GM18861 (cell line): Measurements from ENCODE around the gene PXDC1.
"Not testable (repeated sequence)": the region's sequence is repeated elsewhere in the genome, so short reads cannot be mapped to it uniquely, and the experiment has no call there.

Experiments
- ATAC-seq: cut with Tn5 transposase; IDR thresholded peaks from one replicate; pipeline ENCODE4 v1.9.1; 2021; ENCODE audit not compliant: unreplicated experiment

Gene PXDC1

DNA sequence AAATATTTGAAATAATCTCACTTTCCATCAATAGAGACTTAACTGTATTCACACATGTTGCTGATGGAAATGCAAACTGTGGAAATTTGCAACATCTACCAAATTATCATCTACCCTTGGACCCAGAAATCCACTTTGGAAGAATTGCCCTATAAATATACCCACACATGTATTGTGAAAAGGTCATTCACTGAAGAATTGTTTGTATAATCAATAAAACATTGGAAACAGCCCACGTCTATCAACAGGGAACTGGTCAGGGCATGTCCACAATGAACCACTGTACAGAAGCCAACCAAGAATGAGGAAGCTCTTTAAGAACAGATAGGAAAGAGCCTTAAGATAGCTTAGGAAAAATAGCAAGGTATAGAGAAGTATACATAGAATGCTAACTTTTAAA lies 36.2 kb downstream of the PXDC1 start:
- ATAC-seq, result no peak

DNA sequence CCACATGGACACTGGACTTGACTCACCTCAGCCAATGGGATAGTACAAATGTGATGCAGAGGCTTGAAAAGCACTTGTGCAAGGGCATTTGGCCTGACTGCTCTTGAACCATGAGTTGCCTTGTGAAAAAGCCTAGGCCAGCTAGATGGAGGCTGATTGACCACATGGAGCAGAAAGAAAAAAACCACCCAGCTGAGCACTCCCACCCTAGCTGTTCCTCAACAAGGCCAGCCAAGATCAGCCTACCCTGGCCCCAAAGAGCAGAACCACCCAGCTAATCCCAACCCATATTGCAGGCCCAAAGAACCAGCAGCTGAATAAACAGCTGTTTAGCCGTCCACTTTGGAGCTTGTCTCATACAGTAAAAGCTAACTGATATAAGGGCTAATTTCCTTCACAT lies 36.7 kb downstream of the PXDC1 start:
- ATAC-seq, result no peak

DNA sequence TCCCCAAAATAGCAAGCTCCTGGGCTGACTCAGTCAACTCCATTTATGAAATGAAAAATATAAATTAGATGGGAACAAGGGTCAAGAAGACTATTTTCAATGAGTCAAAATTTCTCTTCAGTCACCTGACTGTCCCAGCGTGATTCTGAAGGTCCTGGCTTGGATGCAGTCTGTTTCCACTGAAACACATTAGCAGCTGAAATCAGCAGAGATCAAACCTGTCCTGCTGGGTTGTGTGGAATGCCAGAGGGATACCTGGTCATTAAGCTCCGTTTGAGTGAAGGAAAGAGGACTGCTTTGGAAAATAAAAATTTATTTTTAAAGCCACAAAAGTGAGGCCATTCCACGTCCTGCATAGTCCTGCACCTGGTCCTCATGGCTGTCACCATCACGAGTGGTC lies 37.4 kb downstream of the PXDC1 start:
- ATAC-seq, result no peak

DNA sequence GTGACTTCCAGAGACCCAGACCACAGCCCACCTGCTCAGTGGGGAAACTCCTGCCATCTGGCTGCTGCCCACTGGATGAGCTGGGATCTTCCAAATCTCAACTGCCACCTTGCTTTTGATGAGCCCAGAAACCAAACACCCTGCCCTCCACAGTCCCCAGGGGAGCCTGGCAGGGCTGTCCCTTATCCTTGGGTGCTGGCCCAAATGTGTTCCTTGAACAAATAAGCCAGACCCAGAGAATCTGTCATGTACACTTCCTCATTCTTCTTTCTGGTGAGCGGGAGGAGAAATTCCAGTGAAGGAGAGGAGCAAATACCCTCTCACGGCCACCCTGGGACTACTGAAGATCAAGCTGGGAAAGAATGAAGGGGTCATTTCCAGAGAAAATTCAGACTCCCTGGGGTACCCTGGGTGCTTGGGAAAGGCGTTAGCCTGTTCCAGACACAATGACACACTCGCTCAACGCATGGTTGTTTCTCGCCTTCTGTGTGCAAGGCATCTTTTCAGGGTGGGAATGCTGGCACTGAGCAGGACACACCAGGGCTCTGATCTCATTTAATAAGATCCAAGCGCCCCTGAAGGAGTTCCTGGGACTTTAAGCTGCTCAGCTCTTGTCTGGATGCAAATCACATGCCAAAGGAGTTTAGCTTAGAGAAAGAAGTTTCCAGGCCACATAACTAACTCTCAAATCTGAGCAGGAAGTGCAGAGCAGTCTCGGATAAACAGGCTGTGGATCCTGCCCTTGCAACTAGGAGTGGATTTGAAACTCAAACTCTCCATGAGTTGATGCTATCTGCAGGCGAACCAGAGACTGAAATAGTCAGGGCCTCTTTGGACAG lies 38.5 kb downstream of the PXDC1 start:
- ATAC-seq, result no peak

DNA sequence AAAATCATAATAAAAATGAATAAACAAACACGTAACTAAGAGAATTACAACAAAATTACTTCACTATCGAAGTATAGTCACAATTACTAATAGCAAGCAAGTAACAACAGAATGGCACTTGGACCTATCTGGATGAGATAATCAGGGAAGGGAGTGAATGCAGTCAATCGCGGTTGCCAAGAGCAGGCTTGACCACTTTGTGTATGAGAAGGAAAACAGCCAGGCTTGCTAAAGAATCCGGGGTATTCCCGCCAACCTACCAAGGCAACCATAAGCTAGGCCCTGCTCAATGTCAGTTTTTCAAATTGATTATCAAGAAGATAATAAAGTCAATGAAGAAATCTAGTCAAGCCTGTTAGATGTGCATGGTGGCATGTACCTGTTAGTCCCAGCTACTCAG lies 39.7 kb downstream of the PXDC1 start:
- no peak for ATAC-seq

DNA sequence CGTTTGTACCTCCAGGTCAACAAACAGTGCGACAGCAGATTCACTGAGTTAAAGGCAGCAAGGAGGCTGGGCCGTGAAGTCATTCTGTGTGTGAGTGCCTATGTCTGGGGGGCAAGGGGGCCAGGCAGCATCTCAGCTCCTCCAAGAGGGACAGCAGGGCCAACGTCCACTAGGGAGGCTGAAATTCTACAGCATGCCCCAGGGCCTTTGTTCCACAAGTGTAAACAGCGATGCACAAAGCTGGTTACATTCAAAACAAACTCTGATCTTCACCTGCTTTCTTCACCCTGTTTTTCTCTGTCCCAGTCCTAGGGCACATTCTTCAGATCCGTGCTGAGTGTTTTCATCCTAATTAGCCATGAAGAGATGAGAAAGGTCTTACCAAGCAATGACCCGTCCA lies 41.1 kb downstream of the PXDC1 start:
- ATAC-seq, result no peak

DNA sequence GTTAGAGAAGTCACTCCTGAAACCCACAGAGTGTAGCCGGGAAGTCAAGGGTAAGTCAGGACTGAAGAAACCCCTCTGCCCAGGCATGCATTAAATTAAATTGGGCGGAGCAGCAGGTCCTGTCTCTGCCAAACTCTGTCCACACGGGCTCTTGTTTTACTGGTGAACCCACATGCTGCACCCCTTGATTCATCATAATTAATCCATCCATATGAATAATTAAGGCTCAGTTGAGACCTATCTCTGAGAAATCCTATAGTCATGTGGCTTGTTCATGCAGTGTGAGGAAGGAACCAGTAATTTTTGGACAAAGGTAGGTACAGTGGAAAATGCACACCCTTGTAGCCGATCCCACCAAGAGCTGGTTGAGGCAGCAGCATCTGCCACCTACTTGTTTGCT lies 43.0 kb downstream of the PXDC1 start:
- no peak for ATAC-seq

DNA sequence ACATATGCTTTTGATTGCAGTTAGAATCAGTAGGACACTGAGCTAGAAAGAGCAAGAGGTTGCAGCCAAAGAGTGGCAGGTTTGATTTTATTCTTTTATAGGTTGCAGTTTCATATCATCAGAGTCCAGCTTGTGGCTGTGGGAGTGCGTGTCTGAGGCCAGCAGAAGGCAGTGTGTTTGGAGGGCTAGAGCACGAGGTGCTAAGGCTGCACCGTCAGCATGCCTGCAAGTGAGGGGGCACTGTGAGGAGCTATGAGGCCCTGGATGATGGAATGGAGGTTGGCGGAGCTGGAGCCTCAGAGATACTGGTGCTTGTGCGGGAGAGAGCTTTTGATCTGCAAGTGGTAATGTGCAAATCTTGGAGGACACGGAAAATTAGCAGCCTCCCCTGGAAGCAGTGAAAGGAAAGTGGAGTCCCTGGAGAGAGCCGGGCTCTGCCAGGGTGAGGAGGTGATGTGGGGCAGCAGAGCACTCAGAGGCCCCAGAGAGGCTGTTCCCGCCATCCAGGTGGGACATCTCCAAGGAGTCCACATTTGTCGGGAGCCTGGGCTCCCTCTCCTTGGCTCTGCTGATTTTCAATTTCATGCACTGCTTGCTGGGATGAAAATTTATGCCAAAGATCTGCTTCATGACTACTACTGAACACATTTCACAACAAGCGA lies 43.6 kb downstream of the PXDC1 start:
- no peak for ATAC-seq

DNA sequence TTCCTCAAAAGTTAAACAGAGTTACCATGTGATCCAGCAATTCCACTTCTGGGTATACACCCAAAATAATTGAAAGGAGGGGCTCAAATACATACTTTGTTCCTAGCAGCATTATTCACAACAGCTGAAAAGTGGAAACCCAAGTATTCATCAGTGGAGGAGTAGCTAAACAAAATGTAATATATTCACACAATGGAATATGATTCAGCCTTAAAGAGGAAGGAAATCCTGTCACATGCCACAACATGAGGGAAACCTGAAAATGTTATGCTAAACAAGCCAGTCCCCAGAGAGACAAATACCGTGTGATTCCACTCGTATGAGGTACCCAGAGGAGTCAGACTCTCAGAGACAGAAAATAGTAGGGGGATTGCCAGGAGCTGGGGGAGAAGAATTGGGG lies 44.5 kb downstream of the PXDC1 start:
- ATAC-seq, result no peak

DNA sequence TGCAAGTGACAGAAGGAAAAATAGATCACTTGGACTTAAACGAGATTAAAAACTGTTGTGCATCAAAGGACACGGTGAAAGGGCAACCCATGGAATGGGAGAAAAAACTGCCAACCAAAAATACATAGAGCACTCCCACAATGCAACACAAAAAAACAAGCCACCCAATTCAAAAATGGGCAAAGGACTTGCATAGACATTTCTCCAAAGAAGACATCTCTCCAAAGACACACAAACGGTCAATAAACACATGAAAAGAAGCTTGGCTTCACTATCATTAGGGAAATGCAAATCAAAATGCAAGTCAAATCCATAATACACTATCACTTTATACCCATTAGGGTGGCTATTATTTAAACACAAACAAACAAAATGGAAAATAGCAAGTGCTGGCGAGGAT lies 45.0 kb downstream of the PXDC1 start:
- ATAC-seq, result no peak

DNA sequence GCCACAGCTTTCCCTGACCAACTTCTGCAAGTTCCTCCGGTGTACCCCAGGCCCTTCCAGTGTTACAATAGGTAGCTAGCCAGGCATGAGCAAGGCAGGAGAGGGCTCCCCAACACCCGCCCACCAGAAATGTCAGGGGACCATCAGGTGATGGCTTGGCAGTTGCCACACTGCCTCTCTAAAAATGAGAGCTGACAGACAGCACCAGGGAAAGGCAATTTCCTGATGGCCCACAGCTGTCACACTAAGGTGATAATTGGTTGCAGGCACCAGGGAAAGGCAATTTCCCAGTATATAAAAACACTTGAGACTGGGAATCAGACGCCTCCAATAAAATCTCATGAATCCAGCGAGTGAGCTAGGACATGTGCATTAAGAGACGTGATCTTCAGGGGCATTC lies 49.9 kb downstream of the PXDC1 start:
- no peak for ATAC-seq

DNA sequence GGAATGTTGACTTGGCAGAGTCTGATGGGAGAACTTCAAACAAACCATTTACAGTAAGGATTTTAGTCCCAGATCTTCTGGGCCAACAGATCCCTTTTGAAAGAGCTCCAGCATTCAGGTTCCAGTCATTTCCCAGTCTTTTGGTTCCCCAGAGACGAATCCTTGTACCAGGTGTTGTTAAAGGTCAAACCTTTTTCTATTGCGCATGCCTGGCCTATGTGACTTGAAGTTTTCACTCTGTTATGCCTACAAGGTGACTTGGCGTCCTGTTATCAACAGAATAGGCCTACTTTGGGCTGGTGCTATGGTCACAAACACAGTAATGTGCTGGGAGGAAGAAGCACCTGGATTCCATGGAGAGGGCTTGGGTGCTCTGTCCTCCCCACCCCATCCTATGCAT lies 52.3 kb downstream of the PXDC1 start:
- ATAC-seq, result no peak

DNA sequence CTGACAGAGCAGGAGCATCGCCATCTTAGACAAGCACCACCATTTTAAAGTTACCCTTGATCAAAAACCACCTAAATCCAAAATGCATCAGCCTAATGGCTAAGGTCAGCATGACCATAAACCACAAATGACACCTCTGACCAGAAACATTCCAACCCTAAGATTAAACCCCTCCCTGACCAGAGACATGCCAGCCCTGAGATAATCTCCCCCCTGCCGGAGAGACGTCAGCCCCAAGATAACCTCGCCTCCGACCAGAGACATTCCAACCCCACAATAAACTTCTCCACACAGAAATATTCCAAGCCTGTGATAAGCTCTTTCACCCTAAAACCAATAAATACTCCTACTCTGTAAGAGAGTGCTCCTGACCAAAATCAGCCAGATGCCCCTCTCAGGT lies 53.5 kb downstream of the PXDC1 start:
- no peak for ATAC-seq

DNA sequence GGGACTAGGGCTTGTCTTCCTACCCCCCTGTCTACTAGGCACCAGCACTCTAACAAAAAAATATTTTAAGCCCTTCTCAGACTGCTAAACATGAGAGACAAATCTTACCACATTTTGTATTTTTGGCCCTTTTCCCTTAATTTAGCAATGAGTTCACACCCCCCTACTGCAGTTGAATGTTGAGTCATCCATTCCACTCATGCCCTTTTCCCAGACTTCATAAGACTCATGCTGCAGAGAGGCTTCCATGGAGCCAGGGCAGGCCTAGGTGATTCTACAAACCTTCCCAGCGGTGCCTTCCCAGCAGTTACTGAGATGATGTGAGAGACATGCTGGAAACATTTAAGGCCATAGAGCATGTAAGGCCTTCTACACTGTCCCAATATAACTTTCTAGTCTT lies 53.9 kb downstream of the PXDC1 start:
- no peak for ATAC-seq

DNA sequence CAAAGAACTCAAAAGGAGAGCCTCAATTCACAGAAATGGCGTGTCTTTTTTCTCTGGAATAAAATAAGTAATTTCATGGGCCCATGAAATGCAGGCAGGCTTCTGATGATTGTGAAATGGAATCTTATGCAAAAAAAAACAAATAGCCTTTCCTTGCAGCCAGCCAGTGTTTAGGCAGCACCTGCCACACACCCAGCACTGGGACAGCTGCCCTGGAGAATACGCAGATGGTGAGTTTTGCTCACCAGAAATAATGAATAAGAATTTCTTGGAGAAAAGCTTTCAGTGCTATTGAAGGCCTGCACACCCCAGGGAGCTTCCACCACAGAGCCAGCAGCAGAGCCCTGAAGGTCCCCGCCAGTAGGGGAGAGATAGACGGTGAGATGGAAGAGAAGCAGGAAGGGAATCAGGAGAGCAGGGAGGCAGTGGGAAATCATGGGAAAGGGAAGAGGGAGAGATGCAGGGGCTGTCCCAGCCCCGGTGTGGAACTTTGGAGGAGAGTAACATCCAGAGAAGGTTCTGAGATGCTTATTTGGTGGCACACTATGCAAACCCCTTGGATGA lies 54.9 kb downstream of the PXDC1 start:
- ATAC-seq, result no peak

DNA sequence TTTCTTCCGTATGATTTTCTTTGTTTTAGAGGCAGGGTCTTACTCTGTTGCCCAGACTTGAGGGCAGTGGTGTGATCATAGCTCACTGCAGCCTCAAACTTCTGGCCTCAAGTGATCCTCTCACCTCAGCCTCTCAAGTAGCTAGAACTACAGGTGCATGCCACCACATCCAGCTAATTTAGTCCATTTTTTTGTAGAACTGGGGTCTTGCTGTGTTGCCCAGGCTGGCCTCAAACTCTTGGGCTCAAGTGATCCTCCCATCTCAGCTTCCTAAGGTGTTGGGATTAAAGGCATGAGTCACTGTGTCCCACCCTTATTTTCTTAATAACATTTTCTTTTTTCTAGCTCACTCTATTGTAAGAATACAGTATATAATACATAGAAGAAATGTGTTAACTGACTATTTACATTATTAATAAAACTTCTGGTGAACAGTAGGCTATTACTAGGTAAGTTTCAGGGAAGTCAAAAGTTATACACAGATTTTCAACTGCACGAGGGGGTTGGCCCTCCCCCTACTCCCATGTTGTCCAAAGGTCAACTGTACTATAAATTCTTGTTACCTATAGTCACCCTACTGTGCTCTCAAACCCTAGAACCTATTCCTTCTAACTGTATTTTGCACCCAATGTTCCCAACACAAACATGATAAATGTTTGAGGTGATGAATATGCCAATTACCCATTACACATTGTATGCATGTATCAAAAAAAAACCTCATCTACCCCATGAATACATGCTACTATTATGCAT lies 56.3 kb downstream of the PXDC1 start:
- ATAC-seq, result no peak

DNA sequence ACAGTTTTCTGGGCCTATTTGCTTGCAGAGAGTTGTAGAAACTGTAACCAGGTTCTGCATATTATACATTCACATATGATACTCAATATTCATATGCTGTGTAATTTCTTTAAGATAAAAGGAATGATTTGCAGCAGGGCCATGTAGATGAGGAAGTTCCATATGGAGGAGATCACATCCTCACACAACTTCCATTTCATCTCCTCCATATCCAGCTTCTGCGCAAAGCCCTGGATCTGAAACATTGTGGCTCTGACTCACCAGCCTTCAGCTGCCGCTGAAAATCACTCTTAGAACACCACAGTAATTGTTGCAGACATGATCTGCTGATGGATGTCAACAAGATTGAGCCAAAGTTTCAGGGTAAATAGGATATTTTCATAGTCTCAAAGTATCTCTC lies 57.7 kb downstream of the PXDC1 start:
- ATAC-seq, result no peak

DNA sequence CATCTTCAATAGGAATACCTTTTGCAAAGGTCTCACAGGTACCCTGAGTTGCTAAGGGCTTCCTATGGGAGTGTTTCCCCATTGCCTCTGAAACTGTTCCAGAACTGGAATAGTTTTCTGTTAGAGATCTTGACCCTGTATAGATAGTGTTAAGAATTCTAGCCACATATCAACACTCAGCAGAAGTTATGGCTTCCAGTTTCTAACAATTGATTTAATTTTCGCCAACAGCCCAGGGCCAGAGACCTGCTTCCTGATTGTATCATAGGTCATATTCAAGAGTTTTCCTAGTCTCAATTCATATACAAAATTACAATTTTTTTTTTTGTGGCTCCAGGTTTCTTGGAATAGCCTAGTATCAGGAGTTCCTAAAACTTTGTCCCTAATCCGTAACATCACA lies 61.0 kb downstream of the PXDC1 start:
- no peak for ATAC-seq

DNA sequence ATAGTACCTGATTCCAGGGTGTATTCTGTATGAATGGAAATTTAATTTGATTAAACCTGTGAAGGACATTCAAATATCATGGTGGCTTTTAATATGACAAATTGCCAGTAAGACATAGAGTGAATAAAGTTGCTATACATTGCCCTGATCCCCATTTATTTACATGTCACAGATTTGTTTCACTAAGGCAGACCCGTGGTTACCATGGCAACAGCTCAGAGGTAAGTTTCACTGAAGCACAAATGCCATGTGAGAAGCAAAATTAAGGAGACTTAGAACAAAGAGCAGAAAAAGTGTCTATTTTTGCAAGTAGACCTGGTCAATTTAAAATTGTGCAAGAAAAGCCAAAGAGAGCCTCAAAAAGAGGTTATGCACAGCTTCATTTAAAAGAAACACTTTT lies 63.7 kb downstream of the PXDC1 start:
- ATAC-seq, result no peak

DNA sequence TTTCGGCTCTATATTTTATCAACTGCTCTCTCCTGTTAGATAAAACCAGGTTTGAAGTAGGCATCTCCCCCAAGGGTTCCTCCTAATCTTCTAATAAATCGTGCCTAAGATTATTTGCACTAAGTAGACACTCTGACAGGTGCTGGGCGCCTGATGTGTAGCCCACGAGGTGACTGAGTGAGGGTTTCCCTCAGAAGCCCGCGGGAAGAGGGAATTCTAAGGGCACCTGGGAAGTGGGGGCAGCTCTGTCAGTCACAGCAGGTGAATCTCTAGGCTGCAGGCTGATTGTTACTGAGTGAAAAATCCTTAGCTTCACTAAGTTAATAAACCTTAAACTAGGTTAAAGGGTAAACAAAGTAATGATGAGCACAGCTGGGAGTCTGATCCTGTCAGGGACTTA lies 68.2 kb downstream of the PXDC1 start:
- no peak for ATAC-seq

DNA sequence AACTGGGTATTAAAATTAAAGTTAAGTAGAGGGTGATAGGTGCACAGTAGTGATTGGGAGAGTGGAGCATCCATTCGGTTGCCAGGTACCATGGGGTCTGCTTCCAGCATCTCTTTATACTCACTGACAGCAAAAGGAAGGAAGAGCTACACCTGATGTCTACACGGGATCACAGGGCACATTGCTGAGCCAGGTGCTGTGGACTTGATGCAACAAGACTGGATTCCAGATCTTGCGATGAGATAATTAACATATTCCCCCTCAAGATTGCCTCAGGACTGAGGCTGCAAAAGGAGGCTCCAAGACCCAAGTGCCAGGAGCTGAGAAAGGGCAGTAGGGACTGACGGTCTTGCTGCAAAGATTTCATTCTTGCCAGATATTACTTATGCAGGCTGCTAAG lies 72.6 kb downstream of the PXDC1 start:
- ATAC-seq, result no peak

DNA sequence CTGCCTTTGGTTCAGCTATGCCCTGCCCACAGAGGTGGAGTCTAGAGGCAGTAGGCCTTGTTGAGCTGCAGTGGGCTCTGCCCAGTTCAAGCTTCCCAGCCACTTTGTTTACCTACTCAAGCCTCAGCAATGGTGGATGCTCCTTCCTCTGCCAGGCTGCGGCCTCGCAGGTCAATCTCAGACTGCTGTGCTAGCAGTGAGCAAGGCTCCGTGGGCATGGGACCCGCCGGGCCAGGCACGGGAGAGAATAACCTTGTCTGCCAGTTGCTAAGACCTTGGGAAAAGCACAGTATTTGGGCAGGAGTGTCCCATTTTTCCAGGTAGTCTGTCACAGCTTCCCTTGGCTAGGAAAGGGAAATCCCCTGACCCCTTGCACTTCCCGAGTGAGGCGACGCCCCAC lies 73.8 kb downstream of the PXDC1 start:
- ATAC-seq, result not testable (repeated sequence)
